T-cell (primary cell): ENCODE data around the gene PEX13. TPM values are rescaled to one million over a fixed set of nuclear protein-coding genes. Genes with fewer than 3 reads are reported as not detected.
"Not testable (repeated sequence)": the region's sequence is repeated elsewhere in the genome, so short reads cannot be mapped to it uniquely, and the experiment has no call there.

ENCODE experiments used
- ATAC-seq, 4 experiments: fragments of 200-7000 bp in 3 of 4; fragments of 150-1000 bp in 1 of 4; cut with Tn5 transposase; replicated peaks in 1 of 4; 1 replicate in 3 of 4; 2 replicates in 1 of 4; pipeline ENCODE4 v1.10.0; 2021; ENCODE audit warnings: moderate library complexity in 3 of 4, mild to moderate bottlenecking in 2 of 4, moderate number of reproducible peaks in 1 of 4
- CTCF ChIA-PET, 2 donors: fragments of 300-600 bp; sonication (Branson Sonifier 250); formaldehyde crosslinking; loops; one replicate each; lab custom pipeline; 2022; ENCODE audit warnings: antibody characterized with exemption in 2 of 2; lab: Charles Lee
- POLR2A ChIA-PET, 2 donors: fragments of 300-600 bp; sonication (Branson Sonifier 250); formaldehyde crosslinking; loops; one replicate each; lab custom pipeline; 2022; ENCODE audit warnings: antibody characterized with exemption in 2 of 2; lab: Charles Lee
- DNase-seq, 35 experiments: peaks; one replicate each; pipeline versions ENCODE4 v3.0.0 to v3.0.0-alpha.2; 2013 to 2023
- H3K27ac ChIP-seq: one replicate; pipeline ENCODE4 v1.5.1; 2013; ENCODE audit warnings: low read length
- H3K27me3 ChIP-seq, 2 experiments: replicated peaks in 1 of 2; 1 replicate in 1 of 2; 2 replicates in 1 of 2; pipeline versions ENCODE4 v1.6.1 to v1.7.0; 2013; ENCODE audit warnings: low read length in 1 of 2, mixed read lengths in 1 of 2; ENCODE audit not compliant: control insufficient read depth in 2 of 2, insufficient read depth in 2 of 2; ENCODE audit errors: extremely low read depth in 1 of 2
- H3K36me3 ChIP-seq, 2 donors: 1 replicate in 1 of 2; 2 replicates in 1 of 2; pipeline versions ENCODE4 v1.6.1 to v1.7.0; 2013; ENCODE audit warnings: low read length in 1 of 2; ENCODE audit not compliant: control insufficient read depth in 2 of 2, insufficient read depth in 1 of 2; ENCODE audit errors: extremely low read depth in 1 of 2
- H3K4me1 ChIP-seq, 2 experiments: 1 replicate in 1 of 2; 2 replicates in 1 of 2; pipeline versions ENCODE4 v1.6.1 to v1.7.0; 2013; ENCODE audit warnings: low read length in 2 of 2, mixed read lengths in 1 of 2; ENCODE audit not compliant: insufficient read depth in 2 of 2, control insufficient read depth in 1 of 2; ENCODE audit errors: extremely low read depth in 1 of 2
- H3K4me3 ChIP-seq, 2 donors: 1 replicate in 1 of 2; 2 replicates in 1 of 2; pipeline versions ENCODE4 v1.5.1 to v1.7.0; 2013; ENCODE audit warnings: mild to moderate bottlenecking in 2 of 2, low read length in 1 of 2, moderate library complexity in 1 of 2; ENCODE audit not compliant: control insufficient read depth in 1 of 2; ENCODE audit errors: extremely low read depth in 1 of 2
- H3K9me3 ChIP-seq: 2 replicates; pipeline ENCODE4 v1.7.0; 2013
- H3K27ac Mint-ChIP-seq, 2 donors: one replicate each; pipeline ENCODE4 v1.8.0; 2020 to 2021; ENCODE audit warnings: mild to moderate bottlenecking in 2 of 2, mixed read lengths in 2 of 2
- H3K27me3 Mint-ChIP-seq, 2 donors: one replicate each; pipeline ENCODE4 v1.8.0; 2021 to 2022; ENCODE audit warnings: mixed read lengths in 2 of 2
- H3K36me3 Mint-ChIP-seq: one replicate; pipeline ENCODE4 v1.8.0; 2021; ENCODE audit warnings: mixed read lengths
- H3K4me1 Mint-ChIP-seq, 3 donors: one replicate each; pipeline ENCODE4 v1.8.0; 2020 to 2022; ENCODE audit warnings: mixed read lengths in 3 of 3, mild to moderate bottlenecking in 1 of 3
- H3K4me3 Mint-ChIP-seq, 3 donors: one replicate each; pipeline ENCODE4 v1.8.0; 2020 to 2022; ENCODE audit warnings: mild to moderate bottlenecking in 3 of 3, mixed read lengths in 3 of 3, moderate library complexity in 3 of 3
- H3K9me3 Mint-ChIP-seq, 3 donors: one replicate each; pipeline ENCODE4 v1.8.0; 2020 to 2022; ENCODE audit warnings: mixed read lengths in 3 of 3
- WGBS: methylation state at CpG from one replicate; pipeline ENCODE4 v1.1.5; 2013; ENCODE audit warnings: missing lambda C conversion rate; ENCODE audit not compliant: insufficient coverage; 5-methylcytosine and 5-hydroxymethylcytosine counted together
- total RNA-seq, 35 experiments: library from RNA in 6 of 35; stranded (reverse) in 6 of 35; fragments of 120-200 nt in 1 of 35; gene quantifications; one replicate each; pipeline versions ENCODE4 v1.2.1 to v1.2.4 and lab custom pipeline; 2013 to 2026

The PEX13 gene
- total RNA-seq, 5 donors from 2014 or later (not counting 1 experiment from before 2014, with no cell fraction given) = 12.6 to 22.8 (median 20.4) TPM

DNA sequence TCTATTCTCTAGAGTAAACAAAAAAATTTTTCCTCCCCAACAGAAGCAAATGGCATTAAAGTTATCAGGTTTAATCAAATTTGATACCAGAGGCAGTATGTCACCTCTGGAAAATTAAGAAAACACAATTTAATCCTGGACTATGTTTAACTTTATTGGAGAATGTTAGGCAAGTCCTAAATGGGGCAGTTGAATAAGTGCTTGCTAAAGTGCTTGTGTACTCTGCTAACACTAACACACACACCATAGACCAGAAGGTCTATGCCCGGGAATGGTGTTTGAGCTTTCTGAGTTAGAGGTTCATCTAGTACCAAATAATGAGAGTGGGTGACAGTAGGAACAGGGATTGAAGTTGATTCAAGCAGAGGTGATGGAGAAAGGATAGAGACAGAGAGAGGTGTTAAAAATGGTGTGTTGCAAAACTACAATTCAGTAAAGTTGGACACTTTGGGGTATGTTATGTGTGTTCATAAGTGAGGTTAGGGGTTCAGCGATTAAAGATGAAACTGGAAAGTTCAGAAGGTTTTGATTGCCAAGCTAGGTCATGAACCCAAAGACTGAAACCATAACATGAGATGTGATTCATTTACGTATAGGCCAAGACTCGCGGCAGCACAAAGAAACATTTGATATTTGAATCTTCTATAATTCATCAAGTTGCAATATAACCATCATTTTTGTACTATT, 40.5 kb upstream of the PEX13 start:
- H3K27ac Mint-ChIP-seq = peak overlapping the region in 1 of 2 donors; percentile 24
- Histone ChIP-seq H3K9me3 (no peaks in the 10 kb centered on the region), H3K27ac (no peak overlapping the region), H3K27me3 (no peaks in the 10 kb centered on the region), H3K36me3 (peaks cover 0 to 3% of the 10 kb centered on the region in 2 donors), H3K4me1 (no peaks in the 10 kb centered on the region), H3K4me3 (no peak overlapping the region)
- 33% methylated on average over 1 of the region's 5 CpGs for WGBS
- no peak for DNase-seq
- ChIA-PET CTCF (interaction anchor here in 1 of 2 donors (1.2 kb wide), 1 partner anchor 16 kb away, joined by 3 read pairs; no protein-coding TSS in a partner anchor), POLR2A (interaction anchor here in 1 of 2 donors (0.5 kb wide), 1 partner anchor 971 kb away, joined by 3 read pairs; no protein-coding TSS in a partner anchor)
- no peaks in the 10 kb centered on the region for H3K27me3 Mint-ChIP-seq
- H3K9me3 Mint-ChIP-seq = no peaks in the 10 kb centered on the region
- no peak overlapping the region for H3K4me3 Mint-ChIP-seq
- H3K4me1 Mint-ChIP-seq = peaks cover 17 to 23% (median 20%) of the 10 kb centered on the region in 3 donors
- no peak for ATAC-seq
- no peaks in the 10 kb centered on the region for H3K36me3 Mint-ChIP-seq

DNA sequence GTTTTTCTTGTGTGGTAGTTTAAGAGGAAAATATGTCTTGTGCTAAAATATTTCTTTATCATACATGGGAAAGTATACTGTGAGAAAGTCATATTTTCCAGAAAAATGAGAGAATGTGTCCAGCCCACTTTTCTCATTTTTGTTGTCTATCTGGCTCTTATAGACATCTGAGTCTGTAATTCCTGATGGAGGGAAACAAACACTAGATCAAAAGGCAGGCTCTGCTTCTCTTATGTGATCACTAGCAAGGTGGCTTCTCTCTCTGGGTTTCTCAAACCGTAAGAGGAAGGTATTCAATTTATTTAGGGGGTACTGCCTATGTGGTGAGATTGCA, 40.0 kb upstream of the PEX13 start:
- WGBS = no CpG with 5 or more reads among the region's 1 CpG
- ATAC-seq (no peak), DNase-seq (no peak)
- POLR2A ChIA-PET = interaction anchor here in 1 of 2 donors (0.5 kb wide), 1 partner anchor 970 kb away, joined by 3 read pairs; no protein-coding TSS in a partner anchor
- no peaks in the 10 kb centered on the region for H3K9me3 ChIP-seq
- Mint-ChIP-seq H3K27me3 (no peaks in the 10 kb centered on the region), H3K27ac (peak overlapping the region in 1 of 2 donors; percentile 16), H3K9me3 (no peaks in the 10 kb centered on the region), H3K4me1 (peaks cover 17 to 23% (median 18%) of the 10 kb centered on the region in 3 donors), H3K4me3 (no peak overlapping the region), H3K36me3 (no peaks in the 10 kb centered on the region)
- no peaks in the 10 kb centered on the region for H3K4me1 ChIP-seq
- CTCF ChIA-PET = interaction anchor here (0.7 to 1.2 kb wide), 3 partner anchors 16 to 288 kb away, joined by 3 to 11 read pairs (median 3); no protein-coding TSS in a partner anchor
- H3K27ac ChIP-seq = no peak overlapping the region
- no peaks in the 10 kb centered on the region for H3K27me3 ChIP-seq
- H3K4me3 ChIP-seq = no peak overlapping the region
- H3K36me3 ChIP-seq = peaks cover 0 to 3% of the 10 kb centered on the region in 2 donors

DNA sequence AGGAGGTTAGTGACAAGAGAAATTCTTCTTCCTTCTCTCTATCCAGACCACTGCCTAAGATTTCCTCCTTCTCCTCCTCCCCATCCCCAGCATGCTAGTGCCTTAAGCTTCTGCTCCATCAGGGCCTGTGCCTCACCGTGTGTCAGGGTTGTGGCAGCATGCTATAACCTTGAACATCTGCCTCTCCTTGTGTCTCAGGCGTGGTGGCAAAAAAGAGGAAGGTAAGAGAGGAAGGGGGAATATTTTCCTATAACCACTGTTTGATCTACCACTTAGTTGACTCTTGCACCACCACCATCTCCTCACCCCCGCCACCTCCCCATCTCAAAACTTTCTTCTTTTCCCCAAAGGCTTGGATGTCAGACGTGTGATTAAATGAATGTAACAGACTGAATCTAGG, 38.3 kb upstream of the PEX13 start:
- Mint-ChIP-seq H3K27ac (no peak overlapping the region), H3K9me3 (no peaks in the 10 kb centered on the region), H3K36me3 (no peaks in the 10 kb centered on the region), H3K4me1 (peaks cover 17 to 23% (median 18%) of the 10 kb centered on the region in 3 donors), H3K4me3 (no peak overlapping the region), H3K27me3 (no peaks in the 10 kb centered on the region)
- no peak for ATAC-seq
- Histone ChIP-seq H3K4me1 (no peaks in the 10 kb centered on the region), H3K27ac (no peak overlapping the region), H3K4me3 (no peak overlapping the region), H3K36me3 (peaks cover 0 to 3% of the 10 kb centered on the region in 2 donors), H3K27me3 (no peaks in the 10 kb centered on the region), H3K9me3 (no peaks in the 10 kb centered on the region)
- CTCF ChIA-PET = interaction anchor here in 1 of 2 donors (1.3 kb wide), 1 partner anchor 11 kb away, joined by 3 read pairs; no protein-coding TSS in a partner anchor
- WGBS = no CpG with 5 or more reads among the region's 4 CpGs
- no peak for DNase-seq
- POLR2A ChIA-PET = no interaction called here

DNA sequence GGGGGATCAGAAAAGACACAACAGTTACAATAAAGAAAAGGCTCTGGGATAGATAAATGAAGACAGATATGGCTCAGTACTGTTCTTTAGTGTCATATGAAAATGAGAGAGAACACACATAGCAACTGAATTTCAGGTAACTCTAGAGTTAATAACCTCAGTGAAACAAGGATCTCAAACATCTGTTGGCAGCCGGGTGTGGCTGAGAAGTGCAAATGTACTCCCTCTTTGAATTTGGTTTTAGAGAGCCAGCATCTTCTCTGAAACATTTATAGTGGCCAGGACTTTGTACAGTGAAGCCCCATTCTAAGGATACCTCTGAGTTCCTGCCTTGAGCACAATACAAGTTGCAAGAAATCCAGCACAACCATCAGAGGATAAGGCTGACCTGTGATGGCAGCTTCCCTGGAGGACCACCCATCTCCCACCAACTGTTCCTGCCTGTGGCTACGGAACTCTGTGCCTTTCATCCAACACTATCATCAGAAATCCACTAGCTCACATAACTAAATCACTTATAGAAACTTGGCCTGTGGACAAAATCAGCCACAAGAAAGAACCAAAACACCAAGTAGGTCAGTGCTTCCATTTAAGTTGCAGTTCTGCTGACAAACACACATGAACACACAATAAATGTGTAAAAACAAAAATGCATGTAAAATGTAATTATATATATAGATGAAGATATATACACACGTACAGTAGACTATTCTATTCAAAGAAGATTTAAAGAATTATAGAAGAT, 37.3 kb upstream of the PEX13 start:
- Mint-ChIP-seq H3K9me3 (no peaks in the 10 kb centered on the region), H3K27ac (no peak overlapping the region), H3K27me3 (no peaks in the 10 kb centered on the region), H3K36me3 (no peaks in the 10 kb centered on the region), H3K4me1 (peaks cover 17 to 23% (median 18%) of the 10 kb centered on the region in 3 donors), H3K4me3 (no peak overlapping the region)
- CTCF ChIA-PET = interaction anchor here in 1 of 2 donors (0.6 to 1.3 kb wide), 2 partner anchors 10 to 250 kb away, joined by 3 read pairs; no protein-coding TSS in a partner anchor
- Histone ChIP-seq H3K36me3 (no peaks in the 10 kb centered on the region), H3K27ac (no peak overlapping the region), H3K27me3 (no peaks in the 10 kb centered on the region), H3K9me3 (no peaks in the 10 kb centered on the region), H3K4me1 (no peaks in the 10 kb centered on the region), H3K4me3 (no peak overlapping the region)
- DNase-seq (no peak), ATAC-seq (no peak)
- POLR2A ChIA-PET = no interaction called here
- 83% methylated on average over 2 of the region's 3 CpGs for WGBS

DNA sequence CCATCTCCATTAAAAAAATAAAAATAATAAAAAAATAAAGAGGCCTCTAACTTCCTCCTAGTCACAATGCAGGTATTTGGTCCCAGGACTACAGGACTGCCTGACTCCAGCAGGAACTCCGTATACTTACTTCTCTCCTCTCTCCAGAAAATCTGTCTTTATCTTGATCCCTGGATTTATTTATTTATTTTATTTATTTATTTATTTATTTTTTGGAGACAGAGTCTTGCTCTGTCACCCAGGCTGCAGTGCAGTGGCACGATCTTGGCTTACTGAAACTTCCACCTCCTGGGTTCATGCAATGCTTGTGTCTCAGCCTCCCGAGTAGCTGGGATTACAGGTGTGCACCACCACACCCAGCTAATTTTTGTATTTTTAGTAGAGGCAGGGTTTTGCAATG, 35.5 kb upstream of the PEX13 start:
- not testable (repeated sequence) for H3K27me3 Mint-ChIP-seq, H3K4me3 Mint-ChIP-seq, H3K36me3 ChIP-seq, DNase-seq, H3K9me3 Mint-ChIP-seq, H3K27ac ChIP-seq, H3K9me3 ChIP-seq, H3K27ac Mint-ChIP-seq, H3K4me1 ChIP-seq, H3K36me3 Mint-ChIP-seq, ATAC-seq, H3K27me3 ChIP-seq, H3K4me3 ChIP-seq
- POLR2A ChIA-PET = interaction anchor here in 1 of 2 donors (0.6 kb wide), 1 partner anchor 133 kb away, joined by 3 read pairs; no protein-coding TSS in a partner anchor
- H3K4me1 Mint-ChIP-seq = peaks cover 10 to 20% (median 16%) of the 10 kb centered on the region in 3 donors
- CTCF ChIA-PET = interaction anchor here in 1 of 2 donors (1.0 to 1.1 kb wide), 2 partner anchors 11 to 17 kb away, joined by 3 to 5 read pairs; no protein-coding TSS in a partner anchor
- WGBS = 100% methylated on average over 1 of the region's 3 CpGs

DNA sequence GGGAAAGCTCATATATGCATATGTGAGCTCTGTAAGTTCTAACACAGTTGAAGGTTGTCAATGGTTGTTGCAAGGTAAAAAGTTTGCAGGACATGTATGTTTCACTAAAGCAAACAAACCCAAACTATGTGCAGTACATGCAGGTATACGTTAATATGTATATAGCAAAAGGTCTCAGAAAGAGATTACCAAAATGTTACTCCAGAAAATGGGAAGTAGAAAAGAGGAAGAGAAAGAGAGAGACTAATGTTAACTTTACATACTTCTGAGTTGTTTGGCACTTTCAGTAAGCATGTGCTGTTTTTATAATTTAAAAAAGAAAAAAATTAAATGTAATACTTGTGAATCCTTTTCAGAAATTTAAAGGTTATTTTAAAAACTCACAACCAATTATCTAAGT, 32.8 kb upstream of the PEX13 start:
- H3K27ac ChIP-seq = no peak overlapping the region
- Mint-ChIP-seq H3K4me1 (peaks cover 2 to 7% (median 7%) of the 10 kb centered on the region in 3 donors), H3K9me3 (no peaks in the 10 kb centered on the region), H3K4me3 (no peak overlapping the region), H3K27ac (no peak overlapping the region), H3K36me3 (peaks cover 3% of the 10 kb centered on the region), H3K27me3 (no peaks in the 10 kb centered on the region)
- H3K27me3 ChIP-seq = no peaks in the 10 kb centered on the region
- whole genome bisulfite sequencing = no CpG with 5 or more reads among the region's 1 CpG
- no peaks in the 10 kb centered on the region for H3K9me3 ChIP-seq
- no peak overlapping the region for H3K4me3 ChIP-seq
- CTCF ChIA-PET = interaction anchor here in 1 of 2 donors (1.0 kb wide), 1 partner anchor 69 kb away, joined by 3 read pairs; no protein-coding TSS in a partner anchor
- H3K36me3 ChIP-seq = no peaks in the 10 kb centered on the region
- H3K4me1 ChIP-seq = no peaks in the 10 kb centered on the region
- no peak for ATAC-seq
- POLR2A ChIA-PET = interaction anchor here in 1 of 2 donors (0.6 kb wide), 1 partner anchor 8 kb away, joined by 4 read pairs; no protein-coding TSS in a partner anchor
- no peak for DNase-seq
